UCSD-AML1 (cell line): ENCODE data around the gene TCOF1.
A peak's percentile ranks its signal among the peaks of the same experiment; 100 is the strongest.

ENCODE experiments used
- DNase-seq: peaks from one replicate; lab custom pipeline; 2025; ENCODE audit not compliant: unreplicated experiment; lab: John Stamatoyannopoulos, UW

TCOF1 gene

DNA sequence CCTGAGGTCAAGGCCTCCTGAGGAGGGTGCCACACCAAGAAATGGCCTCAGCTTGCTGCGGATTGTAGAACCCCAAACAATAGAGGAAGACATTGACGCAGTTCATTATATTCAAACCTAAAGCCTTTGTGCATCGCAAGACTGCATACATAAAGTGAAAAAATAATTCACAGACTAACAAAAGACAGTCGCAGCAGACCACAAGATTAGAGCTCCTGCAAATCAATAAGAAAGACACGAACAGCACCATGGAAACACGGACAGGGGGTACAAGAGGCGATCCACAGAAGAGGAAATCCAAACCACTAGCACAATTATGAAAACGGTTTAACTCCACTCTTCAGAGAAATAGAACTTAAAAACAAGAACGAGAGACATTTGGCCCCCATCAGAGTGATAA lies 10.0 kb upstream of the TCOF1 start:
- no peak for DNase-seq

DNA sequence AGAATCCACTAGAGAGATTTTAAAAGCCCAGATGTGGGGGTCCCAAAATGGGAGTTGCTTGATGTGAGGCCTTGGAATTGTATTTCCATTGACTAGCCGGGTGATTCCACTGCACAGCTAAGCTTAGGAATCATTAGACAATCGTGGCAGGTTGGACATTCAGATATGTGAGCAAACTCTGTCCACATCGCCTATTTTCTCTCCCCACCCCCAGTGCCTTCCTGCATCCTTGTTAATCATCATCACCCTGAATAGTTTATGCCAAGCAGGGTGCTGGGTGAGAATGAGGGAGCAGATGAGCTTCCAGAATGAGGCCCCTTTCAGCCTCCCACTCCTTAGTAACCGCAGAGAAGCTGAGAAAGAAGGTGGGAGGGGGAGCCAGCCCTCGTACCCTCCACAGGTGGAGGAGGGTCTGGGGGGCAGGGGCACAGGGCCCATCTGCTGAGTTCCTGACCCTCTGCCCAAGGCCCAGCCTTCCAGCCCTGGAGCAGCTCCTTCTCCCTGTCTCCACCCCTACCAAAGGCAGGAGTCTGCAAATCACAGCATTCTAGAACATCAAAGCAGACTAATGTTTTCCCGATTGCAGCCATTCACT lies 7.7 kb upstream of the TCOF1 start:
- DNase-seq = no peak

DNA sequence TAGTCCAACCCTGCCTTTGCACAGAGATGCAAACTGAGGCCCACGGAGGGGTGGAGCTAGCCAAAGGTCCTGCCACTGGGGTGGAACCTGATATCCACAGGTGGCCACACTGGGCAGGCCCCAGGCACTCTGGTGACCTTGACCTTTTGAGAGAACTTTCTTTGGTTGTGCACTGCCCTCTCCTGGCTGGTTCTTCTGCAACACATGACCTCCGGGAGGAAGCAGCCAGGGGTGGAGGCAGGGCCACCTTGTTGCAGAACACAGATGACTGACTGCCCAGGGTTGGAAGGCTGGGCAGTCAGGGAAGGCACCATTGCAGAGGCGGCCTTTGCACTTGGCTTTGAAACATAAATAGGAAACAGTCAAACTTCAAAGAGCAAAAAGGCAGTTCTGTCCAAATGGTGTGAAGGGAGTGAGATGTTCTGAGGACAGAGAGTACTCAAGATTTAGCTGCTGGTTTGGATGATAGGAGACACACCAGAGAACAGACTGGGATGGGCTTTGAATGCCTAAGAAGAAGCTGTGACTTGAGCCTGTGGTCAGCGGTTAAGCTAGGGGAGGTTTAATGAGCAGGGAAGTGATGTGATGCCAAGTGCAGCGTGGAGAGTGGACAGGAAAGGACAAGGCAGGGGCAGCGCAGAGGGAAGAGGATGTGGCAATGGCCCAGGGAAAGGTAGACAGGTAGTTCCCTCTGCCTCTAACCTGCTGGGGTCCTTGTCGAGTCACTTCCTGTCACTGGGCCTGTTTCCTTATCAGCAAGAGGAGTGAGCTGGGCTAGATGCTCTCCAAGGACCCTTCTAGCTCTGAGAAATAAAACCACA lies 6.8 kb upstream of the TCOF1 start:
- peak; percentile 64 for DNase-seq

DNA sequence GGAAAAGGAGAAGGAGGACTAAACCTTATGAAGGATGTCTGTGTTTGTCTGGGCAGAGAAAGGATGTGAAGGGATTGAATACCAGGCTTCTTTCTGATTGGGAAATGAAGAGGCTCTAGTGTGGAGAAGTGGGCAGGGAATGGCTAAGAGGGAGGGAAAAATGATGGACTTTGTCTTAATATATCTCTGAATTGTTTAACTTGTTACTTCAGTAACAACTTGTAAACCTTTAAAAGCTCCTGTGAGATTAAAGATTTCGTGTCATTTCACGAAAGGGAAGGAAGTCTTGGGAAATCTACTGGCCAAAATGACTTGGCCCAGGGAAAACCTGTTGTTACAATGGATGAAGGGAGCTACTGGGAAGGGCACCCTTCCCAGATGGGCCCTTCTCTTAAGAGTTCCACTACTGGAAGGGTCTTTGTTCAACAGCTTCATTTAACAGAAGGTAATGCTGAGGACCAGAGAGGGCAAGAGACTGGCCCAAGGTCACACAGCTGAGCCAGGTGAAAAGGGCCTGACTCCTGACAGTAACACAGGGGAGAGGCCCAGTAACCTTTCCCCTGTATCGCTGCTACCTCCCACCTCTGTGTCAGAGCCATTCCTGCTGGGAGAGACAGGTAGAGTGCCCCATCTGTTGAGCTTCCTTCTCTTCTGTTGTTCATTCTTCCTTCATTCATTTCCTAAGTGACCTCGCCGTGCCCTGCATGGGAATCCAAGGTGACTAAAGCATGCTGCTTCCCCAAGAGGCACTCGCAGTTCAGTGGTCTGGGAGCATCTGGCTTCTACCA lies 5.1 kb upstream of the TCOF1 start:
- no peak for DNase-seq

DNA sequence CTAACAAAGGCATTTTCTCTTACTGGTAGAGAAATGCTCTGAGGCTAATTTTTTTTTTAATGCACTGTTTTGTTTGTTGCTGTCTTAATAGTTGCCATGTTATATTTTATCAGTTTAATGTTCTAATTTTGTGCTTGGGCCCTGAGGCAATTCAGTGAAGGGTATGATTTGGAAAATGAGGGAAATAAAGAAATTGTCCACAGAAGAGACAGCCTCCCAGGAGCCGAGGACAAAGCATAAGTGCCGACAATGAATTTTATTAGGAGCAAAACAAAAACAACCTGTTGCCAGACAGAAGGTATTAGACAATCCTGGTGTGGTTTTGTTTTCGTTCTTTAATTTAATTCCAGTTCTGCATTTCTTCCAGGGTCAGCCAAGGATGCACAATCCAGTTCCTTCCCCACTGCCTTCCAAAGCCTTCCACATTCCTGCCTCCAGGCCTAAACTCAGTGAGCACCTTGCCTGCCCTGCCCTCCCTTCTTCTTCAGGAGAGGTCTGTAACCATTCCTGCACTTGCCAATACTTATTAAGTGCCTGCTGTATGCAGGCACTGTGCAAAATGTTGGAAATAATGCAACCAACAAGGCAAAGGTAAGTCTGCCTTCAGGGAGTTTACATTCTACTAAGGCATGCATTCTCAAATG lies 4.3 kb upstream of the TCOF1 start:
- no peak for DNase-seq

DNA sequence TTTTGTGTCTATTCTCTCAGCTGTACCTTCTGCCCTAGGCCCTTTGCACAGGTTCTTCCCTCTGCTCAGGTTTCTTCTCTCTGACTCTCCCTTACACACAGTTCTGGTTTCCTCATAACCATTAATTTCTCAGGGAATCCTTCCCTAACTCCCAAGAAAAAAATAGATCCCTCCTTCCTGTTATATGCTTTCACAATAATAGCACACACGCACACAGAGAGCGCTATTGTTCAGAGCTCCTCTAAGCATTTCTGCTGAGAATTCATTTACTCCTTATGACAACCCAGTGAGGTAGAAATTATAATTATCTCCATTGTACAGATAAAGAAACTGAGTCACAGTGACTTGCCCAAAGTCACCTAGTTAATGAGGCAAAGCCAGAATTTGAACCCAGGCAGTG lies 1.7 kb upstream of the TCOF1 start:
- no peak for DNase-seq

DNA sequence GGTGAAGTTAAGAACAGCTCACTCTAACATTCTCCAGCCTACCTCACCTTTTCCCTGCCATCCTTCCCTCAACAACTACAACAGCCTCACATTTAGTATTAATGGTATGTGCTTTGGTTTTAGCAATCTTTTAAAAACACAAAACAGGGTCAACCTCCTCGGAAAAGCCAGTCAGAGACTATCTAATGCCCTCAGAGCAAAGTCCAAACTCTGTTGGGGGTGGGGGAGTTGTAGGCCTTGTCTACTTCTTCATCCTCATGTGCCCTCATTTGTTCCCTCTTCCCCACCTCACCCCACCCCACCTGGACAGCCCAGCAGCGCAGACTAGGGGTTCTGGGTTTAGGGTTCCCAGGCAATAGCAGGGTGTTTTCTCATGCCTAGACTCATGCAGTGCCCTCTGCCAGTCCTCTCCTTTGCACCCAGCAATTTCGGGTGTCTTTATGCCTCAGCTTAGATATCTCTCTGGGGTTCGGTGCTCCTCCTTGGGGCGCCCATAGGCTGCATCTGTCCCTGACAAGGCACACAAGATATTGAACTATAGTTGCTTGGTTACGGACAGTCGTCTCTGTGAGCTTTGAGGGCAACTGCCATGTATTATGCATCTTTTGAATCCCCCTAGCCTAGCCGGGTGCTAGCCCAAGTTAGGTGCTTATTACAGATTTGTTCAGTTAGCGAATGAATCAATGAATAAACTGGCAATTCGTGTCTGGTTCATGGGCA lies 762 bp upstream of the TCOF1 start:
- DNase-seq = no peak

DNA sequence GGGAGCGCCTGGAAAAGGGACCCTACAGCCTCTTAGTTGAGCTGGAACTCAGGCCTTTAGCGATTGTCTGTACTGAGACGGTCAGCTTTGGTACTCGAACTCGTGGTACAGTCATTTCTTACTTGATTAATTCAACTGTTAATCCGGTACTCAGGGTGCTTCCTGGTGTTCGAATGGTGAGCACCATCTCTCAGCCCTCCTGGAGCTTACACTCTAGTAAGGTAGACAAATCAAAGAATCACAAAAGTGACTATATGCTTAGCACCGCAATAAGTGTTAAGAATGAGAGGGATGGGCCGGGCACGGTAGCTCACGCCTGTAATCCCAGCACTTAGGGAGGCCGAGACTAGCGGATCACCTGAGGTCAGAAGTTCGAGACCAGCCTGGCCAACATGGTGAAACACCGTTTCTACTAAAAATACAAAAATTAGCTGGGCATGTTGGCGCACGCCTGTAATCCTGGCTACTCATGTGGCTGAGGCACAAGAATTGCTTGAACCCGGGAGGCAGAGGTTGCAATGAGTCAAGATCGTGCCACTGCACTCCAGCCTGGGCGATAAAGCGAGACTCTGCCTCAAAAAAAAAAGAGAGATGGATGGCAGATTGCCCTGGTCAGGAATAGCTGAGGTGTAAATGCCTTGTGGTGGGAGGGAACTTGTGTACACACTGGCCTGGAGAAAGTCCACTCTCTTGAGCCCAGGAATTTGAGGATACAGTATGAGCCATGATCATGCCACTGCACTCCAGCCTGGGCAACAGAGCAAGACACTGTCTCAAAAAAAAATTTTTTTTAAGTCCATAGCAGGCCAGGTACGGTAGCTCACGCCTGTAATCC lies 981 bp downstream of the TCOF1 start:
- no peak for DNase-seq

DNA sequence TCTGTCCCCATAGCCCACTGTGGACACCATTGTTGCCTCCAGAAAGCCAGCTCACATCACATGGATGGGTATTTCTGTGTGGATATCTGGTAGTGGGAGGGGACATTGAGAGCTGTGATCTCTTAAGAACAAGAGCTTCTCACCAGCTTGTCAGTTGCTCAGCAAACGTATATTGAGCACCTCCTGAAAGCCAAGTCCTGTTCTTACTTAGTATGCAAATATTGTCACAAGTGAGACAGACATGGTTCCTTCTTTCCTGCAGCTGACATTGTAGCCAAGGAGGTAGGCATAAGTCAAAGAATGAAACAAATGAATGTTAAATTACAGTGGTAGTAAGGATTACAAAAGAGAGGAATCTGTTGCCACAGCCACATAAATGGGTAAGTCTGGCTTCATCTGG lies 3.8 kb downstream of the TCOF1 start:
- DNase-seq = no peak

DNA sequence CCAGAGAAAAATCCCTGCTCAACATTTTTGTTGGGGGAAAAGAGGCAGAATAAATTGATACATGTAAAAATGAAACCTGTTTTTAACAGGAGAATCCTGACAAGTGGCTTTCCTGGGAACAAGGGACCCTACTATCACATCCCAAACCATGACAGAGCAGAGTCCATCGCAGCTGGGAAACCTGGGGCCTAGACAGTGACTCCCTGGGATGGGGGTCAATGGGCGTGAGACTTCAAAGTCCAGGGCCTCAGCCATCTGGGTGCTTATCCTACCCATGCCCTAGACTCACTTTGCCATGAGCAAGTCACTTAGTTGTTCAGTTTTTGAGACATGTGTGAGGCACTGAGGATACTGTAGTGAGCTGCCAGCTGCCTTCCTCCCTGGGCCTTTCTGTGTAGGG lies 5.7 kb downstream of the TCOF1 start:
- no peak for DNase-seq

DNA sequence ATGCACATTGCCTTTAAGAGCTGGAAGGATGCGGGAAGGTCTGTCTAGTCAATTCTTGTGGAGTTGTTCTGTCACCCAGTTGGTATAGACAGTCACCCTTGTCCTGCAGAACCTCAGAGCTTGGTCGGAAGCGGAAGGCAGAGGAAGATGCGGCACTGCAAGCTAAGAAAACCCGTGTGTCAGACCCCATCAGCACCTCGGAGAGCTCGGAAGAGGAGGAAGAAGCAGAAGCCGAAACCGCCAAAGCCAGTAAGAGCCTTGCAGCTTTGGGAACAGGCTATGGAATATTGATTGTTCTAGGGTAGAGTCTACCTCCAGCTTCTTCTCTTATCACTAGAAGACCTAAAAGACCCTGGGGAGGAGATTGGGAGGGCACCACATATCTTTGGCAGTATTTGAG lies 6.5 kb downstream of the TCOF1 start:
- DNase-seq = no peak

DNA sequence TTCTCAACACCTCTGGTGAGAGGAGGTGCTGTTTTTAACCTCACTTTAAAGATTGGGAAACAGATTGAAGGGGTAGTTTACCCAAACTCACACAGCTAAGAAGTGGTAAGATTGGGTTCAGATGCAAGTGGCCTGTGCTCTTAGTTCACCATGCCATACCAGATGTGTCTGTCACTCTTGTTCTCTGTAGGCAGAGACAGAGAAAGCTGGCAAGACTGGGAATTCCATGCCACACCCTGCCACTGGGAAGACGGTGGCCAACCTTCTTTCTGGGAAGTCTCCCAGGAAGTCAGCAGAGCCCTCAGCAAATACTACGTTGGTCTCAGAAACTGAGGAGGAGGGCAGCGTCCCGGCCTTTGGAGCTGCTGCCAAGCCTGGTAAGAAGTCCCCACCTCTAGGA lies 11.0 kb downstream of the TCOF1 start:
- no peak for DNase-seq

DNA sequence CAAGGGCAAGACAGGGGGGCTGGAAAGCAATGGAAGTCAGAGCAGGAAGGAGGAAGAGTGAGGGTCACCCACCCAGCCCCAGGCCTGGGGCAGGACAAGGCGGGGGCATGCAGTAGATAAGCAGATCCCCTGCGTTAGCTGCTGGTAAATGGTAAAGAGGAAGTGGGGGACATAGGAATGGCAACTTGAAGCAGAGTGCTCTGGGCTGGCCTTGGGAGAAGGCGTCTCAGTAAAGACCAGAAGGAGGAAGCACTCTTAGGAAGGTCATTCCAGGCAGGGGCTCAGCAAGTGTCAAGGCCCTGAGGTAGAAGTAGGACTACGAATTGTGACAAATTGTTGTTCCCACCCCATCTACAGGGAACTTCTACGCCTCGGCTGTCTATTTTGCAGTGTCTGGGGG lies 15.1 kb downstream of the TCOF1 start:
- no peak for DNase-seq

DNA sequence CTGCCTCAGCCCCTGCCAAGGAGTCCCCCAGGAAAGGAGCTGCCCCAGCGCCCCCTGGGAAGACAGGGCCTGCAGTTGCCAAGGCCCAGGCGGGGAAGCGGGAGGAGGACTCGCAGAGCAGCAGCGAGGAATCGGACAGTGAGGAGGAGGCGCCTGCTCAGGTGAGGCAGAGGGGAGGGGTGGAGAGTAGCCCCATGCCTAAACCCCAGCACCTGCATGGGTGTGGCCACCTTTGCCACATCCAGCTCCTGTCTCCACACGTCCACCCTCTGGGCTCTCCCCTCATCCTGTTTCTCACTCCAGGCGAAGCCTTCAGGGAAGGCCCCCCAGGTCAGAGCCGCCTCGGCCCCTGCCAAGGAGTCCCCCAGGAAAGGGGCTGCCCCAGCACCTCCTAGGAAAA lies 17.2 kb downstream of the TCOF1 start:
- DNase-seq = no peak

DNA sequence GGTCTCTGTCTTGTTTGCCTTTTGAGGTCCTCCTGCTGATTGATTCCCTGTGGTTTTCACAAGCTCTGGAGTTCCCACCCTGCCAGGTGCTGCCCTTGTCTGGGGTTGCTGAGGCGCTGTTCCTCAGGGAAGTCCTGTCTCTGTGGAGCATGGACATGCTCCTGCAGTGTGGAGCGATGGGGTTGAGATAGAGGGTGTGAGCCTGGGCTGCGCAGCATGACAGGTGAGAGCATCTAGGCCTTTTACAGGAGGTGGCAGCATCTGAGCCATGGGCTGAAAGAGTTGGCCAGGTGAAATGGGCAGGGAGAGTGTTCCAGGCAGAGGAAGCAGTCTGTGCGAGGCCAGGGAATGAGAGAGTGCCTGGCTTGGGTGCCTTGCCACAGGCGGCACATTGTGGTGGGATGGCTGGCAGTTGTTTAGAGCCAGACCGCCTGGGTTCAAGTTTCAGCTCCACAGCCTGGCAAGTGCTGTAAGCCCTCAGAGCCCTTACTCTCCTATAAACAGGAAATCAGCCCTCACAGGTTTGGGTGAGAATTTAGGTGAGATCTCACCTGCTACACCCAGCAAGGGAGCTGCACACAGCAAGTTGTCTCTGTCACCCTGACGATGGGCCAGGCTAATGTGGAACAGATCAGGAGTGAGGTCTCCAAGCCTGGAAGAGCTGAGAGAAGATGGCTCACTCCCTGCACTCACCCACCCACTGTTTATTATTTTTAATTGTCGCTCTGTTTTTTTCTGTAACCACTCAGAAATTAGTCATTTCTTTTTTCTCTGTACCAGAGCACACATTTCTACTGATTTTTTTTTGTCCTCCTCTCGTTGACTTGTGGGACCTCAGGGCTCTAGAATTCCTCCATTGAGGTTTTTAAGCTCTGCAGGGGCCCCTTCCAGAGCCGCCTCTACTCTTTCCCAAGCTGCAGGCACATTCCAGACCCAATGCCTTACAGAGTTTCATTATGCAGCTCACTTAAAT lies 19.6 kb downstream of the TCOF1 start:
- DNase-seq = no peak

DNA sequence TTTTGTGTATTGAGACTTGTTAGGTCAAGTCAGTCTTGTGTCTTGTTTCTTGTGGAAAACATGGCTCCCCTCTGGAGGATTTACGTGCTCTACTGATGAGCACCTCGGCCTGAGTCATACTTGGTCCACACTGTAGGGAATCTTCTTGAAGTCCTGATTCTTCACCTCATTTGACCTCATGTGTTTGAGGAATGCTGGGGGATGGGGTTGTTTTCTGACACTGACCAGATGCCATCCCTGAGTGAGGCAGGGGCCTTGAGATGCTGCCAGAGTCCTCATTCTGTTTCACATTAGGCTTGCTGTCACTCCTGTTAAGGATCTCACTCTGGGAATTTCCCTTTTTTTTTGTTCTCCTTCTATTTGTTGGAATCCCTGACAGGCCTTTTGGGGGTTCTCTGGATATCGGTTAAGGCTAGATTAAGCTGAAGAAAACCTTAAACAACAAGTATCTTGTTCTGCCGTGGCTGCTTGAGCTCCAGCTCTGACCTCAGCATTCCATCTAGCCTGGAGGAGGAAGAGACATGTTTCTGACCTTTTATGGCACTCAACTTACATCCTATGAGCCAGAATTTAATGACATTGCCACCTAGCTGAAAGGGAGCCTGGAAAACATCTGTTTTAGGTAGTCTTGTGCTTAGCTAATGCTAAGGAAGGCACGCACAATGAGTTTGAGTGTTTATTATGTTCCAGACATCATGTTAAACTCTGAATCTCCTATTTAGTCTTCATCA lies 20.6 kb downstream of the TCOF1 start:
- no peak for DNase-seq

DNA sequence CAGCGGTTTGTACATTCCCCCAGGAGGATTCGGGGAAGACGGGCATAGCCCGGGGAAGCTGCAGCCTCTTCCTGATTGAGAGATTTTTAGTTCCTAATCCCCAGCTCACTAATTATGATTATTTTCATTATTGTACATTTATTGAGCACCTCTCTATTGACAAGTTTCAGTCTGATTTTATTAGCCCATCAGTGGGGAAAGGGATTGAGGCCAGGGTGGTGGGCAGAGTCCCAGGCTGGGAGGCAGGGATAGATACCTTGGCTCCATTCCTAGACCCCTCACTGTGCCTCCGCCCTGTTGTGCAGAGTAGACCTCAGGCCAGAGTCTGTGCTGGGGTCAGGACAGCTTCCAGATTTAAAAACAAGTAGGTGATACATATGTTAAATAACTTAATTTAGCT lies 27.2 kb downstream of the TCOF1 start:
- DNase-seq = no peak
